CD4-positive, alpha-beta T cell treated with Interleukin-6 at 100 ng/mL for 8 hours (primary cell): ENCODE data around the gene CCDC92.

Experiments used
- DNase-seq: peaks from one replicate; pipeline ENCODE4 v3.0.0-alpha.2; 2020; ENCODE audit warnings: mixed read lengths, low spot score

CCDC92 gene

DNA sequence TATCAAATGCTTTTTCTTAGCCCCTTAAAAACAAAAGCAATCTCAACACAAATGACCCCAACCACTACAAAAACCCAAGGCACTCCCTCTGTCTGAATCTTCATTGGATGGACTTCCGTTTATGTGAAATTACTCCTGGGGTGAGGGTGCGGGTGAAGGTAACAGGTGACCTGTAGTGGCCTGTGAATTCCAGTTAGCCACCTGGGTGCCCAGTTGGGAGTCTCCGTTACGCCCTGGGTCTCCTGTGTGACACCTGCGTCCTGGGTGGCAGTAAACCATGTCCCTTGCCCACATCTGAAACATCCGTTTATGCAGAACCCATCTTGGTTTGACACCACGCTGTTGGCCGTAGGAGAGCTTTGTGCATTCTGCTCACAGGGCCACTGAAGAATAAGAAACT, 62.6 kb downstream of the CCDC92 start:
- DNase-seq = no peak

- no peak for DNase-seq
Measured at GRCh38 chr12:123908884-123909725, 63.5 kb downstream of the CCDC92 start.

DNA sequence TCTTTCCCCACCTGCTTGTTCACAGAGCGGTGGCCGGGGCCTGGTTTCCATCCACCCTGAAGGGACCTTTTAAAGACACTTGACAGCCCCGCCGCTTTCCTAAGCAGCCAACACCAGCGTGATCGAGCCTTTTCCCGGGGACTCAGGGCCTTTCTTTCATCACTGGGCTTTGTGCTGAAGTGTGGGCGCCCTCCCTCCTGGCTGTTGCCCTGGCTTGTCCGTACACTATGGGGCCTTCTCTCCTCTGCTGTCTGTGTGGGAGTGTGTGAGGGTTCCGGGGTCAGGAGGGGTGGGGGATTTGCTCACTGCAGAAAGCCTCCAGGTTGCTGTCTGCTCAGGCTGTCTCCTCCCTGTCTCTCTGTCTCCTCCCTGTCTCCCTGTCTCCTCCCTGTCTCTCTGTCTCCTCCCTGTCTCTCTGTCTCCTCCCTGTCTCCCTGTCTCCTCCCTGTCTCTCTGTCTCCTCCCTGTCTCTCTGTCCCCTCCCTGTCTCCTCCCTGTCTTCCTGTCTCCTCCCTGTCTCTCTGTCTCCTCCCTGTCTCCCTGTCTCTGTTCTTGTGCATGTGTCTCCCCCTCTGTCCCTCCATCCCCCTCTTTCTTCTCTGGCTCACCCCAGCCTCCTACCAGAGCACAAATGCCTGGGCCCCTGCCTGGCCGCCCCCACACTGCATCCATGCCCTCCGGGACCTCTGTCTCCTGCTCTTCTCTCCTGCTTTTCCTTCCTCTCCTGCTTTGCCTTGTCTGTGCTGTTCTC, 64.7 kb downstream of the CCDC92 start:
- DNase-seq = no peak

GRCh38 chr12:123906711-123907420, 65.8 kb downstream of the CCDC92 start:
- DNase-seq = no peak

DNA sequence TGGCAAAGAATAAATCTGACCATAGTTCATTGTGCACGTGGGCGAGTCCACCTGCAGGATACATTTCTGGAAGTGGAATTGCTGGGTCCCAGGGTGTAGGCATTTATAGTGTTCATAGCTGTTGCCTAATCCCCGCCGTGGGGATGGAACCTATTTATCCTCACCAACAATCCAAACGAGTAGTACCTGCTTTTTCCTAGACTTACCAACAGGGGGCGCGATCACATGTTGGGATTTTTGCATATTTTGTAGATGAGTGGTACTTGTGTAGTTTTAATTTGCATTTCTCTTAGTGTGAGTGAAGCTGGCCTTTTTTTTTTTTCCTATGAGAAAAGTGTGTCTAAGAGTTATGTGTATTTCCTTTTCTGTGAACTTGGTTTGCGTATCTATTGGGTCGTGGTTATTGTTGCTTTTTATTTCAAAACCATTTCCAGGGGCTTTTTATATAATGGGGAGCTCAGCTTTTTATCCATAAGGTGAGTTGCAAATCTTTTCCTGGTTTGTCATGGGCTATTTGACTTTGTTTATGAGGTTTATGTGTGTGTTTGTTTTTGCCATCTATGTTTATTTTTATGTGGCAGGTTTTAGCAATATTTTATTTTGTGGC, 67.2 kb downstream of the CCDC92 start:
- peak; percentile 70 for DNase-seq

DNA sequence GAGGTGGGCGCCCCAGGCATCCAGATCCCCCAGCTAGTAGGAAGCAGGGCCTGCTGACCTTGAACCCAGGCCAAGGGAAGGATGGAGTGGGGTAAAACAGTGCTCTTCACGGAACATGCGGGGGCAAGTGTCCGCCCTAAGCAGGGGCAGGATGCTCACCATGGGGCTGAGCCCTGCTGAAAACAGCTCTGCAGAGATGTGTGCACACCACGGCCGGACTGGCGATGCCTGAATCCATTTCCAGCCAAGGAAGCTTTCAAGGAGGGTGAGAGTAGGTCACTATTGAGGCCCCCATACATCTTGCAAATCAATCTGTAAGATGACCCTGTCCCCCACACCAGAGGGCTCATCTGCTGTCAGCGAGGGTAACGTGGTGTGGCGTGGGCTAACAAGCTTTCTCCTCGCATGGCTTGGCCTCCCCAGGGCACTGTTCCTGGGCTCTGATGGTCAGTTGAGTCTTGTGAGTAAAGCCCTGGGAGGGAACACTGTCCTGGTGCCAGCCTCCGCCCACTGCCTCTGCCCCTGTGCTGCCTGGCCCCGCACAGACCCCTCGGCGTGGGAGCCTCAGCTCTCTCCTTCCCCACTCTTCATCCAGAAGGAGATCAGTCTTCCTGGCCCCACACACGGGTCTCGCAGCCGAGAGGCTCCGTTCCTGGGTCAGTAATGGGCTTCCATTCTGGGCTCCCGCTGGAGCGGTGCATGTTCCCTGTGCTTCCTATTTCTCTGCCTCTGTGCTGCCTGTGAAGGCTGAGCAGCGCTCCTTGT, 69.1 kb downstream of the CCDC92 start:
- DNase-seq = no peak

DNA sequence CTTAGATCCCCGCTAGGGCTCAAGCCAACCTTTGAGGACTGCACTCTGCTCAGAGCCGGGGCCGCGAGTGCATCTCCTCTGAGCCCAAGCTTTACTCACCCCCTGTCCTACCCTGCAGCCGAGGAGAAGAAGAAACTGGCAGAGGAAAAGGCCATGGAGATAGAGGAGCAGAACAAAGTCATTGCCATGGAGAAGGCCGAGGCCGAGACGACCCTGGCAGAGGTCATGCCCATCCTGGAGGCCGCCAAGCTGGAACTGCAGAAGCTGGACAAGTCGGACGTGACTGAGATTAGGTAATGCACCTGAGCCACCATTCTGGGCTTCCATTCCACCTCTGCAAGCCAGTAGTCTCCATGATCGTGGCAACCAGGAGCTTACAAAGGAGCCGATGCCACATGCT, 69.8 kb downstream of the CCDC92 start:
- no peak for DNase-seq

DNA sequence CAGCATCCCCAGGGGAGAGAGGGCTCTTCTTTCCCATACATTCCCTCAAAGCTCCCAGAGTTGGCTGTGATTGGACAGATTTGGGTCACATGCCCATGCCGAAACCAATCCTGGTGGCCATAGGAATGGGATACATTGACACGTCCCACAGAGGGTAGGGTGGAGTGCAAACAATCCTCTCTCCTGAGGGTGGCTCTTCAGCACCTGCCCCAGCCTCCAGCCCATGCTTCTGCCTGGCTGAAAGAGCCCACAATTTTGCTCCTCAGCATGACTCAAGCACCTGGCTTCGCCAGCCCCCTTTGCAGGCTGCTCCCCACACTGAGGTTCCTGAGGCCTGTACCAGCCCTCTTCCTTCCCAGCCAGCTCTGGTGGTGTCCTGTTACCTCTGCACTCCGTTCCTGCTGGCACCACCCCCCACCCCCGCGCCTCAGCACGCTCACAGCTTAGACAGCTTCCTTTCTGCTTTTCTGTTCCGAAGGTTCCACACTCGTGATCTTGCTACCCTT, 71.7 kb downstream of the CCDC92 start:
- no peak for DNase-seq

GRCh38 chr12:123899368-123899767, 73.3 kb downstream of the CCDC92 start:
- no peak for DNase-seq

GRCh38 chr12:123898673-123899072, 74.0 kb downstream of the CCDC92 start:
- DNase-seq = no peak

DNA sequence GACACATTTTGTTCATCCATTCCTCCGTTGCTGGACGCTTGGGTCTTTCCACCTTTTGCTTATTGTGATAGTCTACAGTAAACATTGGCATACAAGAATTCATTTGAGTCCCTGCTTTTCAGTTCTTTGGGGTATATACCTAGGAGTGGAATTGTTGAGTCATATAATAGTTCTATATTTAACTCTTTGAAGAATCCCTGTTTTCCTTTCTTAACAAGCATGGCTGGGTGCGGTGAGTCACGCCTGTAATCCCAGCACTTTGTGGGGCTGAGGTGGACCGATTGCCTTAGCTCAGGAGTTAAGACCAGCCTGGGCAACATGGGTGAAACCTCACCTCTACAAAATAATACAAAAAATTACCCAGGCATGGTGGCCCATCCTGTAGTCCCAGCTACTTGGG, 75.4 kb downstream of the CCDC92 start:
- DNase-seq = no peak

- no peak for DNase-seq
Measured at GRCh38 chr12:123896767-123897166, 75.9 kb downstream of the CCDC92 start.

GRCh38 chr12:123895451-123895850, 77.2 kb downstream of the CCDC92 start:
- no peak for DNase-seq

- no peak for DNase-seq
Measured at GRCh38 chr12:123894823-123895345, 77.7 kb downstream of the CCDC92 start.

DNA sequence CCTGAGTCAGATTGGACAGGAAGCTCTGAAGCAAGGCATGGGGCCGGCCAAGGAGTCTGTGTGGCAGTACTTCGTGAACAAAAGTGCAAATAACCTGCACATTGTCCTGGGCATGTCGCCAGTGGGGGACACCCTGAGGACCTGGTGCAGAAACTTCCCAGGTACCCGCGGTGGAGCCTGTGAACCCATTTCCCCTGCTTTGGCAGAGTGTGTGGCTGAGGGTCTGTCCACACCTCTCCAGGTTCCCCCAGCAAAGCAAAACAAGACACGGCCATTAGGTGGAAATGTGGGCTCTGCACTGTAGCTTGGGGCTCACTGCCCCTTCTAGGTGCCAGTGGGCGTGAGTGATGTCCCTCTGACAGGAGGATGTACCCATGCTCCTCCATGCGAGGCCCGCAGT, 79.4 kb downstream of the CCDC92 start:
- DNase-seq = no peak

GRCh38 chr12:123892853-123893252, 79.8 kb downstream of the CCDC92 start:
- DNase-seq = no peak

- DNase-seq = no peak
Measured at GRCh38 chr12:123892180-123892559, 80.5 kb downstream of the CCDC92 start.

GRCh38 chr12:123891516-123892179, 81.0 kb downstream of the CCDC92 start:
- no peak for DNase-seq

GRCh38 chr12:123891011-123891410, 81.6 kb downstream of the CCDC92 start:
- no peak for DNase-seq

DNA sequence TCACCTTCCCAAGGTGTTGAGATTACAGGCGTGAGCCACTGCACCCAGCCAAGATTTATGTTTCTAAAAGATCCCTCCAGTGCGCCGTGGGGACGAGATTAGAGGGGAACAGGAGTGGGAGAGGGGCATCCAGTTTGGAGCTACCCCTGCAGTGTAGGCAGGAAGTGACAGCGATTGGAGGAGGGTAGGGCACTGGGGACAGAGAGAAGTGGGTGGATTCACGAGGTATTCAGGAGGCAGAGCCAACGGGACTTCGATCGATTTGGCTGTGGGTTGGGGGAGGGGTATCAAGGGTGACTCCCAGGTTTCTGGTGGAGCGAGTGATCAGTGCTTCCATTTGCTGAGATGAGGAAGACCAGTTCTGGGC, 82.1 kb downstream of the CCDC92 start:
- no peak for DNase-seq
